ENCODE measurements around the gene SVIL.
"Not testable (repeated sequence)": the region's sequence is repeated elsewhere in the genome, so short reads cannot be mapped to it uniquely, and the experiment has no call there.

Gene SVIL

DNA sequence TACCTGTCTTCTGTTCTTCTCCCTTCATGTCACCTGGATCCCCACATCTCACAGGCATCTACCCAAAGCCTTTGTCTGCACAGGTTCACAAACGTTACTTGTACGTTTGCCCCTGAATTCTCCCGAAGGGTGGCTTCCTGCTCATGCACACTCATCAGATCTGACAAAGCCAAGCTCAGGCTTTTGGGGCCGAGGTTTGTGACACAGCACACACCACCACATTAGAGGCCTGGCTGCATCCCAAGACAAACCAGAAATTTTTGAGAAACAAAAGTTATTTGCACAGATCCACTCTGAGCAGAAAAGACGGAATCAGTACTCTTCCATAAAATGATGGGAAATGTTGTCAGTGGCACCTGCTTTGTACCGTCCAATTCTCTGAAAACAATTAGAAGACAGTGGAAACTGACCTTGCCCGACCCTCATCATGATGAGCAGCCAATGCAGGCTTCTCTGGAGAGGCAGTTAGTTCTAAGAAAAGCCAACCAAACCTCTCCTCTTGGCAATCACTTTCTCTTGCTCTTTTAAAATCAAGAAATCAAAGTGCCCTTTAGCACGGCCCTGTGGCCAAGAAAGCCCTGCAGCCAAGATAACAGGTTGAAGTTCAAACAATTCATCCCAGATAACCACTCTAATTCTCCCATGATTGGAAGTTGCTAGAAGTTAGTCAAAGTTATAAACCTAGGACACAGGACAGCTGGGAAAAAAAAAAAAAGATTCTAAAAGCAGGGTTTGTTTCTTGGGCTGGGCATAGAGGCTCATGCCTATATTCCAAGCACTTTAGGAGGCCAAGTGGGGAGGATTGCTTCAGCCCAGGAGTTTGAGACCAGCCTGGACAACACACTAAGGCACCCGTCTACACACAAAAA, 13.6 kb upstream of the SVIL start:
- no peak for DNase-seq

DNA sequence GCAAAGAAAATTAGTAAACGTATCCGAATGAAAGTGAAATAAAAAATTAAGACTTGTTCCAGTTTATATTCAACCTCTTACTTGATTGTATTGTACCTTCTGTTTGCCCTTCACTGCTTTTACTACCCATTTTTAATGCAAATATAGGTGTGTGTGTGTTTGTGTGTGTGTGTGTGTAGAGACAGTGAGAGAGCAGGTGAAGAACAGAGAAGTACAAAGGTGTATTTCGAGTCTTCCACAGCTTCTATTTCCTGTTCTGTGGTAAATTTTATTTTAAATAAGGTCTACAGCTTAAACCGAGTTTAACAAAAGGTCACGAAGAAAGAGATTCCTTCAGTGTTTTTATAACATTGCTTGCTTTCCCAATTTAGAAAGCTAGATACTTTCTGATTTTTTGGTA, 12.7 kb upstream of the SVIL start:
- no peak for DNase-seq

- no peak for DNase-seq
These were observed 12.2 kb upstream of the SVIL start for GRCh38 chr10:29646960-29647461.

- DNase-seq, result peak; percentile 1
These were observed 11.6 kb upstream of the SVIL start for GRCh38 chr10:29646238-29646902.

GRCh38 chr10:29643771-29644501, 9.2 kb upstream of the SVIL start:
- no peak for DNase-seq

DNA sequence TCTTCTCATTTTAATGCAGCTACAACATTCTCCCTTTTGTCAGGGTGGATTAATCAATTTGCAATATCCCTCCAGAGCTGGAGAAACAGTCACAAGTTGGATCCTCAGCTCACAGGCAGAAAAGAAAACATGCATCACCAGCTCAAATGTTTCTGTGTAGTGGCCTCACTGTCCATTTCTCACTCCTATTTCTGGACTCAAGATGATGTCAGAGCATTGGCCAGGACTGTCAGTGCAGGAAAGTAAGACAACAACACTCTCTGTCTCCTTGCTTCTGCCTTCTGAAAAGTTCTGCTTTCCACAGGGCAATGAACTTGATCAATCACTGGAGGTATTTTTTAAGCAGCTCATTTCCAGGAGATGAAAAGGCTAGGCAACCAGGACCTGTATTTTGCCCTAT, 8.2 kb upstream of the SVIL start:
- no peak for DNase-seq

- no peak for DNase-seq
These were observed 2.8 kb upstream of the SVIL start for GRCh38 chr10:29637537-29637936.

- no peak for DNase-seq
These were observed 1.4 kb upstream of the SVIL start for GRCh38 chr10:29636178-29636577.

- DNase-seq, result no peak
These were observed 957 bp upstream of the SVIL start for GRCh38 chr10:29635711-29636144.

- no peak for DNase-seq
These were observed 666 bp downstream of the SVIL start for GRCh38 chr10:29634105-29634504.

- DNase-seq, result no peak
These were observed 3.8 kb downstream of the SVIL start for GRCh38 chr10:29631049-29631339.

DNA sequence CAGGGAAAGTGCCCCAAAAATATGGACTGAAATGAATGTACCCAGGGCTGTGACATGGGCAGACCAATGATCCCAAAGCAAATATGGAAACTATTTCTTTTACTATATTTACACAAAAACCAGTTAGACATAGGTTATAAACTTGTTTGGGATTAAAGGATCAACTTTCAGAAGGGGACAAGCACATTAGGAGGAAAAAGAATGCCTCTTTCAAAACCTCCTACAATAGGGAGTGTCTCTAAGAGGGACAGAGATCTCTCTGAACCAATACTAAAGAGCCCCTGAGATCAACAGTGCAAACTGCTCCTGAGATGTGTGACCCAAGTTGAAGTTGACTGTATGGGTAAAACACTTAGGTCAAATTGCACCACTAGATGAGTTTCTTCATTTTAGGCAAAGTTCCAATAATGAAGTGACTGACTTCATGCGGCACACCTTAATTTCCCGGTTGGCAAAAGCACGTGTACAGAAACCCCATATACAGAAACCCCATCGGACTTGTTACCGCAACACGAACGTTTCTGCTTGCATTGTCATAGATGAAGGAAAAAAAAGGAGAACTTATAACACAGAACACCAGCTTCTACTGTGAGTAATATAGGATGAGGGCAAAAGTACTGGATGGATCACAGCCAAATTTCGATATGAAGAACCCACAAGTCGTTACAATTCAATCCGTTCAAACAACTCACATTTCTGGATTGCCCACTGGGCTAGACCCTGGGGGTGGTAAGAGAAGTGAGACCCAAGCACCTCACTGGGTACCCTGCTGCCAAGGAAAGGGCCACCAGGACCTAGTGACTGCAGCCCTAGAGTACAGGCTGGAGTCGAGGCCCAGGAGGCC, 4.3 kb downstream of the SVIL start:
- no peak for DNase-seq

DNA sequence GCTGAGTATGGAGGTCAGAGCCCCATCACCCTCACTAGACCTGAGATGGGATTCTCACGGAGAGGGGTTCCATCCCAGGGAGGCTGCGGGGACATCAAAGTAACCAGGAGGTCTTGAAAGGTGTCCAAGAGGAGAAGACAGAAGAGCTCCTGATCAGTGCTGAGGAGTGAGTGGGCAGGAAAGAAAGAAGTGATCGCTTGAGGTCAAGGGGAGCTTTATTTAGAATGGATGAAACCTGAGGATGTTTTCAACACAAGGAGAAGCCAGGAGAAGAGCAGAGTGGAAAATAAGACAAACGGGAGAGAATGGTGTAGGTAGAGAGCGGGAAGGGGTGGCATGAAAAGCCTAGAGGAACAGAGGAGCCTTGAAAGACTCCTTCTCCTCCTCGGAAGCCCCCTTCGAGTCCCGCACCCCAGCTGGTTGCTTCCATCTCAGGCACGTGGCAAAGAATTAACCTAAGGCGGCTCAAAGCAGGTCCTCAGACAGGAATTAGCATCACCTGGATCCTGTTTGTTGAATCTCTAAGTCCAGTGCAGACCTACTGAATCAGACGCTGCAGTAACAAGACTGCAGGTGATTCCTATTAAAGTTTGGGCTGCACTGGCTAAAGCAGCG, 5.8 kb downstream of the SVIL start:
- no peak for DNase-seq

DNA sequence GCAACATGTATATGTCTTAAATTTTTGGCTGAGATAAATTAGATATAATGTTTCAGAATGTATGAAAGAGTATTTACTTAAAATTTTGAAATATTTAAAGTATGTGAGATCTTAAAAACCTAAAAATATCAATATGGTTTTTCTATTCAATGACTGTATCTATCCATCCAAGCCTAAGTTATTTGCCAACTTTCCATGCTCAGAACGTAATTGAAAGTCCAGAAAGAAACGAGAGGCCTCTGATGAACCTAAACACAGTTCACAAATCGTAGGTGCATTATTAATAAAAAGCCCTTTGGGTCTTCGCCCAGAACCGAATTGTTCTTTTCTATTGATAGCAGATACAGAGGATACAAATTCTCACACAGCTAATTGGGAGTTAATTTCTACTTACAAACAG, 6.5 kb downstream of the SVIL start:
- DNase-seq, result no peak

DNA sequence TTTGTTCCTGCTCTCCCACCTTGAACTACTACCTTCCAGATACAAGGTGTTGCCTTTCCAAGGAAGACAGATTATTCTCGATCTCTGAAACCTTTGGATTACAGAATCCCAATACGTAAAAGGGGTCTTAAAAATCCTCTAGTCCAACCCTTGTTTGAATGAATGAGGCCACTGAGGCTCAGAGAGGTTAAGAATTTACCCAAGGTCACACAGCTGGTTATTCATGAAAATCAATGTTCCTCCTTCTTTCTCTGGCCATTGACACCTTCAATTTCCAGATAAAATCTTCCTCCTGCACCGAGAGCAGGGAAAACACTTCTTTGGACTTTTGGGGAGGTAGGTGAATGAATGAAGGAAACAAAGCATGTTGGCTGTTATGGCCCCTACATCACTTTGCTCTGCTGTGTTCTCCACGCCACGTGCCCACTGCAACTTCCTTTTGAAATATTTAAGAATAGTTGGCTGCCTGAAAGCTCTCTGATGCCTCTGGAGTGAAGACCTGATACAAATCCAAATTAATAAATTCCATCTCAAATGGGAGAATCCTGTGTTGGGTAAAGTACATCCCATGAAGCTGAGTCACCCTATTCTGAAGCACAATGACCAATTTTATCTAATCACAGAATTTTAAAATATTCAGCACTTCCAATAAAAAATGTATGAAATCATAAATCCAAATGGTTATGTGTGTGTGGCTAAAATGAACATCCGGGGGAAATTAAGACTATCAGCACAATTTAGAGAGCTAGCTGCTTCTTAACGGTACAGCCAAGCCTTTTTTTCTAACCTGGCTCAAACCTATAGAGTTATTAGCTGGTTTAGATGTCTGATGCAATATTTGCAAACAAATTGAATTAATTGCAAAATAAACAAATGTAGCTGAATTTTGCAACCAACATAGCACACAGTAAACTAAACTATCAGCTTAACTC, 7.3 kb downstream of the SVIL start:
- no peak for DNase-seq

DNA sequence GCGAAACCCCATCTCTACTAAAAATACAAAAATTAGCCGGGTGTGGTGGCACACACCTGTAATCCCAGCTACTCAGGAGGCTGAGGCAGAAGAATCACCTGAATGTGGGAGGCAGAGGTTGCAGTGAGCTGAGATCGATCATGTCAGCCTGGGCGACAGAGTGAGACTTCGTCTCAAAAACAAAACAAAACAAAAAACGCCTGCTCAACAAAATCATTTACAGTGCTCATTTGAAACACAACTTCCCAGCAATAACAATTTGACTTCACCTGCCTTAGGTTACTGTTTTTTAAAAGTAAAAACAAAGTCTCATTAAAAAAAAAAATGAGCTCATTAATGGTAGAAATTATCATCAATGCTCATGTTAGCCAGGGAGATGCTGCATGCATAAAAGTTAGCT, 10.4 kb downstream of the SVIL start:
- not testable (repeated sequence) for DNase-seq

- DNase-seq, result no peak
These were observed 11.0 kb downstream of the SVIL start for GRCh38 chr10:29623797-29624196.

GRCh38 chr10:29622382-29622922, 12.3 kb downstream of the SVIL start:
- no peak for DNase-seq

DNA sequence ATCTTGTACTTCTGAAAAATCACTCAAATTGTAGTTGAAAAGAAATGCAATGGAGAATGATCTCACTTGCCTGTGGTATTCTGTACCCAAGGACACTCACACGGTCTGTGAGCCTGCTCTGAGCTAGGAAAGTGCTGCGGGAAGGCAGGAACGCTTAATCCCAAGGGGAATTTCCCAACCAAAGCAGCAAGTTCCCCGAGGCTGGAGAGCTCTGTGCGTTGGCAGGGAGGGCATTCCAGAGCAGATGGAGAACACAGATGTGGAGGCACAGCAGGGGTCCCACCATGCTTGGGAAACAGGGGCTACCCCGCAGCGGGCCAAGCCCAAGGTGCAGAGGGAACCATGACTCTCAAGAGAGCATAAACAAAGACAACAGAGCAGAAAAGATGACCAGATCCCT, 13.6 kb downstream of the SVIL start:
- no peak for DNase-seq

DNA sequence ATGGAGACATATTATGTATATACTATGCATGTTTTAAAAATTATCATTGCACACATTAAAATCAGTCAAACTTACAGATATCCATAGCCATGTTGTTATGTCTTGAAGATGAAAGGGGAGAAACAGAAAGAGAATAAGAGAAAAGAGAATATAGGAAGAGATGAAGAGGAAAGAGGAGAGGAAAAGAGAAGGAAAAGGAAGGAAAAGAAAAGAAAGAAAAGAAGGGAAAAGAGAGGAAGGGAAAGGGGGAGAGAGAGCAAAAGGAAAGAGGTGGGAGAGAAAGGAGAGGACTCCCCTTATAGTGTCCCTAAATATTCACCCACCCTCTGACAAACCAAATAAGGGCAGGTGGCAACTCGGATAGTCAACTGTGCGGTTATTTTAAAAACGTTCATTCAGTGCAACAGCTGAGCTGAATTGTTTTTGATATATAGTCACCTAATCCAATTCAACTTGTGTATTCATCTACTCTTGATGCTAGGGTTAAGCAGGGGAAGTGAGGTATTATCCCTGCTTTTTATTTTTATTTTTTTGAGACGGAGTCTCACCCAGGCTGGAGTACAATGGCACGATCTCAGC, 14.6 kb downstream of the SVIL start:
- no peak for DNase-seq

Data from NCI-H2081 treated with DMSO at 0.1 percent for 48 hours (cell line).